Left lung (tissue), 10 donors: Measurements from ENCODE around the gene ANKRD17. TPM values are rescaled to one million over a fixed set of nuclear protein-coding genes. Genes with fewer than 3 reads are reported as not detected.
"Not testable (repeated sequence)": the region's sequence is repeated elsewhere in the genome, so short reads cannot be mapped to it uniquely, and the experiment has no call there.

ENCODE experiments used
- ATAC-seq: fragments of 200-7000 bp; cut with Tn5 transposase; one replicate; pipeline ENCODE4 v1.9.1; 2020; ENCODE audit warnings: moderate library complexity
- DNase-seq, 4 donors: peaks; one replicate each; pipeline ENCODE4 v3.0.0-alpha.2; 2013 to 2020
- H3K27ac ChIP-seq, 2 donors: fragments of 200-600 bp; sonication (generic) in 1 of 2; one replicate each; pipeline versions ENCODE4 v1.5.0 to v1.8.0; 2020 to 2021
- H3K27me3 ChIP-seq, 2 donors: fragments of 200-600 bp; sonication (generic) in 1 of 2; one replicate each; pipeline versions ENCODE4 v1.5.0 to v1.8.0; 2020 to 2021
- H3K36me3 ChIP-seq, 2 donors: fragments of 200-600 bp; sonication (generic) in 1 of 2; one replicate each; pipeline versions ENCODE4 v1.5.0 to v1.8.0; 2020 to 2021
- H3K4me1 ChIP-seq, 2 donors: fragments of 200-600 bp; one replicate each; pipeline ENCODE4 v1.8.0; 2021
- H3K4me3 ChIP-seq, 2 donors: fragments of 200-600 bp; sonication (generic) in 1 of 2; one replicate each; pipeline versions ENCODE4 v1.5.0 to v1.8.0; 2020 to 2021; ENCODE audit warnings: mild to moderate bottlenecking in 1 of 2
- H3K9me3 ChIP-seq, 2 donors: fragments of 200-600 bp; sonication (generic) in 1 of 2; one replicate each; pipeline versions ENCODE4 v1.5.0 to v1.8.0; 2020 to 2021
- intact Hi-C, 2 donors: fragments of 100-400 bp; cut with DNase I; formaldehyde crosslinking; loops; one replicate each; pipeline versions ENCODE4 v1.11.2 to v1.14.2; 2022
- polyA plus RNA-seq, 6 donors: library from polyadenylated mRNA; unstranded; fragments of 120-200 nt; gene quantifications; one replicate each; pipeline ENCODE4 v1.2.1, GENCODE V29; 2013; ENCODE audit not compliant: insufficient read length in 6 of 6
- total RNA-seq, 2 donors: library from RNA; stranded (reverse); fragmentation: NEBNext Ultra II Directional; extraction: Animal tissue kit (Norgen Biotek cat#: 25700); gene quantifications; one replicate each; pipeline ENCODE4 v1.2.1, GENCODE V29; 2021
- TF ChIP-seq, protein P1 (sequence below), 2 donors: fragments of 200-600 bp; sonication (generic) in 1 of 2; IDR thresholded peaks; one replicate each; pipeline versions ENCODE4 v1.5.0 to v1.8.0; 2021; ENCODE audit warnings: antibody characterized with exemption in 2 of 2
- donor health status: DM: no; HTN: yes; CAD: no.
- donor health status: DM: no; HTN: no; CAD: no.

The ANKRD17 gene
- total and polyA plus RNA-seq, 8 donors = 57.5 to 83.0 (median 74.9) TPM

DNA sequence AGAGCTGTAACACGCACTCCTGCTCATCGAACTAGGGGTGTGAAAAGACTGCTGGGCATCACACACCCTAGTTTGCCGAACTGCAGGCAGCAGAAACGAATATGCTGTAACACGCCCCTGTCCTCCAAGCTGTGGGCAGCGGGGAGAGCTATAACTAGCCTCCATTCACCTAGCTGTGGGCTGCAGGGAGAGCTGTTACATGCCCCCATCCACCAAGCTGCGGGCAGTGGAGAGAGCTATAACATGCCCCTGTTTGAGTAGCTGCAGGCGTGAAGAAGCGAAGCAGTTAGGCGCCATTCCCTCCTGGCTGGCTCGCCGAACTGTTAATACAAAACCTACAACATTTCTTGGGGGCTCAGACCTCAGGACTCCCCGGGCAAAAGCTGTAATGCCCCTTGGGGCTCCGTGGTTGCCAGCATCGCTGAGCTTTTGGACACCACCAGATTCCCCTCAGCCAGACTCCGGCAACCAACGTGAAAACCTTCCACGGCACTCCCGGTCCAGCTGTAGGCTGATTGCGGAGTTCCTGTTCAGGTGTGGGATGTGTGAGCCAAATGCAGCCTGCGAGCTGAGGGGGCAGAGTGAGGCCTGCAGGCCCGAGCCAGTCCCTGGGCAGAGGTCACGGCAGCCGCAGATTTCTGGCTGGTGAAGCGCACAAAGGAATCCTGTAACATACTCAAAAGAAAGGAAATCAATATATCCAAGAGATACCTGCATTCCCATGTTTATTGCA is 41.1 kb upstream of the ANKRD17 start:
- DNase-seq (peak in 1 of 4 donors; percentile 51), ATAC-seq (no peak)
- Histone ChIP-seq H3K4me3 (no peak overlapping the region), H3K9me3 (peaks cover 0 to 23% of the 10 kb centered on the region in 2 donors), H3K4me1 (no peaks in the 10 kb centered on the region), H3K27me3 (no peaks in the 10 kb centered on the region), H3K36me3 (no peaks in the 10 kb centered on the region), H3K27ac (no peak overlapping the region)
- intact Hi-C loops = no loop called here
- TF ChIP-seq, protein P1, sequence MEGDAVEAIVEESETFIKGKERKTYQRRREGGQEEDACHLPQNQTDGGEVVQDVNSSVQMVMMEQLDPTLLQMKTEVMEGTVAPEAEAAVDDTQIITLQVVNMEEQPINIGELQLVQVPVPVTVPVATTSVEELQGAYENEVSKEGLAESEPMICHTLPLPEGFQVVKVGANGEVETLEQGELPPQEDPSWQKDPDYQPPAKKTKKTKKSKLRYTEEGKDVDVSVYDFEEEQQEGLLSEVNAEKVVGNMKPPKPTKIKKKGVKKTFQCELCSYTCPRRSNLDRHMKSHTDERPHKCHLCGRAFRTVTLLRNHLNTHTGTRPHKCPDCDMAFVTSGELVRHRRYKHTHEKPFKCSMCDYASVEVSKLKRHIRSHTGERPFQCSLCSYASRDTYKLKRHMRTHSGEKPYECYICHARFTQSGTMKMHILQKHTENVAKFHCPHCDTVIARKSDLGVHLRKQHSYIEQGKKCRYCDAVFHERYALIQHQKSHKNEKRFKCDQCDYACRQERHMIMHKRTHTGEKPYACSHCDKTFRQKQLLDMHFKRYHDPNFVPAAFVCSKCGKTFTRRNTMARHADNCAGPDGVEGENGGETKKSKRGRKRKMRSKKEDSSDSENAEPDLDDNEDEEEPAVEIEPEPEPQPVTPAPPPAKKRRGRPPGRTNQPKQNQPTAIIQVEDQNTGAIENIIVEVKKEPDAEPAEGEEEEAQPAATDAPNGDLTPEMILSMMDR (IDR thresholded peaks at IDR 0.05) = no peak

GRCh38 chr4:73292661-73293060 is 34.1 kb upstream of the ANKRD17 start:
- ATAC-seq, intact Hi-C loops: not testable (repeated sequence)
- DNase-seq = peak in 1 of 4 donors; percentile 57

GRCh38 chr4:73281982-73282381 is 23.4 kb upstream of the ANKRD17 start:
- Histone ChIP-seq H3K4me3 (no peak overlapping the region), H3K27me3 (no peaks in the 10 kb centered on the region), H3K9me3 (peaks cover 0 to 21% of the 10 kb centered on the region in 2 donors), H3K27ac (no peak overlapping the region), H3K36me3 (no peaks in the 10 kb centered on the region), H3K4me1 (no peaks in the 10 kb centered on the region)
- intact Hi-C loops = no loop called here
- peak in 1 of 4 donors; percentile 3 for DNase-seq
- TF ChIP-seq, protein P1 (IDR thresholded peaks at IDR 0.05) = no peak
- ATAC-seq = no peak

More at GRCh38 chr4:73292661-73293060, 34.1 kb upstream of the ANKRD17 start:
- not testable (repeated sequence) for H3K4me3 ChIP-seq, H3K36me3 ChIP-seq, H3K27me3 ChIP-seq, H3K4me1 ChIP-seq, H3K27ac ChIP-seq
- H3K9me3 ChIP-seq = peaks cover 0 to 38% of the 10 kb centered on the region in 2 donors

- intact Hi-C loops = no loop called here
- H3K4me3 ChIP-seq = no peak overlapping the region
- H3K9me3 ChIP-seq = peaks cover 0 to 21% of the 10 kb centered on the region in 2 donors
- TF ChIP-seq, protein P1 (IDR thresholded peaks at IDR 0.05) = no peak
- H3K27ac ChIP-seq = no peak overlapping the region
- H3K27me3 ChIP-seq = no peaks in the 10 kb centered on the region
- no peak for ATAC-seq
- peak in 1 of 4 donors; percentile 3 for DNase-seq
- no peaks in the 10 kb centered on the region for H3K36me3 ChIP-seq
- H3K4me1 ChIP-seq = no peaks in the 10 kb centered on the region
Observed at GRCh38 chr4:73281396-73281795, 22.8 kb upstream of the ANKRD17 start.

DNA sequence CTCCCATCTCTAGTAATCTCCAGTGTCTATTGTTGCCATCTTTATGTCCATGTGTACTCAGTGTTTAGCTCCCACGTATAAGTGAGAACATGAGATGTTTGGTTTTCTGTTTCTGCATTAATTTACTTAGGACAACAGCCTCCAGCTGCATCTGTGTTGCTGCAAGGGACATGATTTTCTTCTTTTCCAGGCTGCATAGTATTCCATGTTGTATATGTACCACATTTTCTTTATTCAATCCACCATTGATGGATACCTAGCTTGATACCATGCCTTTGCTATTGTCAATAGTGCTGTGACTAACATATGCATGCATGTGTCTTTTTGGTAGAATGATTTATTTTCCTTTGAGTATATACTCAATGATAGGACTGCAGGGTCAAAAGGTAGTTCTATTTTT is 18.6 kb upstream of the ANKRD17 start:
- H3K4me3 ChIP-seq = no peak overlapping the region
- H3K27ac ChIP-seq = no peak overlapping the region
- TF ChIP-seq, protein P1 (IDR thresholded peaks at IDR 0.05) = no peak
- ATAC-seq (no peak), DNase-seq (no peak)
- no peaks in the 10 kb centered on the region for H3K36me3 ChIP-seq
- H3K9me3 ChIP-seq = peaks cover 0 to 21% of the 10 kb centered on the region in 2 donors
- no peaks in the 10 kb centered on the region for H3K4me1 ChIP-seq
- intact Hi-C loops = no loop called here
- H3K27me3 ChIP-seq = no peaks in the 10 kb centered on the region

DNA sequence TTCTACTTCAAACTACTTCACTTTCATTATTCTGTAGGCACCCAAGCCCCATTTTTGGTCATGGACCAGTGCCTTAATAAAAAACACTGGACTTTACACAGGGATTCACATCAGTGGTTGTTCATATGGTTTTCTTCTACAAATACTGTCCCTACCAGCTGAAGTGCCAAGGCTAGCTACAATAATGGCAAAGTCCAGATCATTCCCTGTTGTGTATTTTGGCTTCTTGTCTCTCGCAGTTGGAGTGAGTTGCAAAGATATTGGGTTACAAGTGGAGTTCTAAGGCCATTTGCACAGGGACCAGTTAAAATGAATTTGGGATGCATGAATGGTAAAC is 16.7 kb upstream of the ANKRD17 start:
- Histone ChIP-seq H3K36me3 (no peaks in the 10 kb centered on the region), H3K27me3 (no peaks in the 10 kb centered on the region), H3K4me1 (no peaks in the 10 kb centered on the region), H3K9me3 (peaks cover 0 to 21% of the 10 kb centered on the region in 2 donors), H3K4me3 (no peak overlapping the region), H3K27ac (no peak overlapping the region)
- no peak for ATAC-seq
- TF ChIP-seq, protein P1 (IDR thresholded peaks at IDR 0.05) = no peak
- intact Hi-C loops = no loop called here
- no peak for DNase-seq
